Smooth muscle cell of bladder (primary cell): Measurements from ENCODE around the gene R3HDM4. TPM values are rescaled to one million over a fixed set of nuclear protein-coding genes. Genes with fewer than 3 reads are reported as not detected.

ENCODE experiments used
- total RNA-seq: library from RNA; depleted of rRNA; stranded (reverse); fragments of >200 nt; gene quantifications from 2 replicates; pipeline ENCODE4 v1.2.3, GENCODE V29; 2014

The R3HDM4 gene
- 18.1 and 18.3 TPM in 2 replicates for total RNA-seq

GRCh38 chr19:913080-913748 is at the start of gene R3HDM4:
TSS of gene R3HDM4 (minus strand) at chr19:913219. CDS start at chr19:913157, 62 bp downstream.

GRCh38 chr19:925526-926322 is 12.7 kb upstream of the R3HDM4 start, which contains the start of gene ARID3A:
TSS of gene ARID3A (plus strand) at chr19:926035. CDS start at chr19:929529, 3,494 bp downstream.

GRCh38 chr19:917323-918151 is 4.5 kb upstream of the R3HDM4 start, which contains the start of gene KISS1R:
TSS of gene KISS1R (plus strand) at chr19:917333. CDS start at chr19:917503, 170 bp downstream.

DNA sequence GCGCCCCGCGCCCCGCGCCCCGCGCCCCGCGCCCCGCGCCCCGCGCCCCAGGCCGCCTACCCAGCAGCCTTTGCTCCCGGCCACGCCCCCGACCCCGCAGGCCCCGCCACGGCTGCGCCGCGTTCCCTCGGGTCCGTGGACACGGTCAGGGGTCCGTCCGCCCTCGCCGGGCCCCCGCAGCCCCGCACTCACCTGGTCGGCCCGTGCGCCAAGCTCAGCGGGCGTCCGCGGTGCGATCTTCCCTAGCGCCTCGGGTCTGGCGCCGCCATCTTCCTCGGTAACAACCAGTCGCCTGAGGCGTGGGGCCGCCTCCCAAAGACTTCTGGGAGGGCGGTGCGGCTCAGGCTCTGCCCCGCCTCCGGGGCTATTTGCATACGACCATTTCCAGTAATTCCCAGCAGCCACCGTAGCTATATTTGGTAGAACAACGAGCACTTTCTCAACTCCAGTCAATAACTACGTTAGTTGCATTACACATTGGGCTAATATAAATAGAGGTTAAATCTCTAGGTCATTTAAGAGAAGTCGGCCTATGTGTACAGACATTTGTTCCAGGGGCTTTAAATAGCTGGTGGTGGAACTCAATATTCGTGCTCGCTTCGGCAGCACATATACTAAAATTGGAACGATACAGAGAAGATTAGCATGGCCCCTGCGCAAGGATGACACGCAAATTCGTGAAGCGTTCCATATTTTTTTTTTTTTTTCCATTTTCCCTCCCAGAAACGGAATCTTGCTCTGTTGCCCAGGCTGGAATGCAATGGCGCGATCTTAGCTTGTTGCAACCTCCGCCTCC is 19.9 kb downstream of the R3HDM4 start, which contains the start of the genes MED16 and RNU6-9:
MED16 (minus strand) TSS at position 294 of the 796 bp plus-strand sequence. CDS start 2,056 bp downstream, outside the sequence.
RNU6-9 (plus strand) TSS at position 591 of the 796 bp plus-strand sequence.

DNA sequence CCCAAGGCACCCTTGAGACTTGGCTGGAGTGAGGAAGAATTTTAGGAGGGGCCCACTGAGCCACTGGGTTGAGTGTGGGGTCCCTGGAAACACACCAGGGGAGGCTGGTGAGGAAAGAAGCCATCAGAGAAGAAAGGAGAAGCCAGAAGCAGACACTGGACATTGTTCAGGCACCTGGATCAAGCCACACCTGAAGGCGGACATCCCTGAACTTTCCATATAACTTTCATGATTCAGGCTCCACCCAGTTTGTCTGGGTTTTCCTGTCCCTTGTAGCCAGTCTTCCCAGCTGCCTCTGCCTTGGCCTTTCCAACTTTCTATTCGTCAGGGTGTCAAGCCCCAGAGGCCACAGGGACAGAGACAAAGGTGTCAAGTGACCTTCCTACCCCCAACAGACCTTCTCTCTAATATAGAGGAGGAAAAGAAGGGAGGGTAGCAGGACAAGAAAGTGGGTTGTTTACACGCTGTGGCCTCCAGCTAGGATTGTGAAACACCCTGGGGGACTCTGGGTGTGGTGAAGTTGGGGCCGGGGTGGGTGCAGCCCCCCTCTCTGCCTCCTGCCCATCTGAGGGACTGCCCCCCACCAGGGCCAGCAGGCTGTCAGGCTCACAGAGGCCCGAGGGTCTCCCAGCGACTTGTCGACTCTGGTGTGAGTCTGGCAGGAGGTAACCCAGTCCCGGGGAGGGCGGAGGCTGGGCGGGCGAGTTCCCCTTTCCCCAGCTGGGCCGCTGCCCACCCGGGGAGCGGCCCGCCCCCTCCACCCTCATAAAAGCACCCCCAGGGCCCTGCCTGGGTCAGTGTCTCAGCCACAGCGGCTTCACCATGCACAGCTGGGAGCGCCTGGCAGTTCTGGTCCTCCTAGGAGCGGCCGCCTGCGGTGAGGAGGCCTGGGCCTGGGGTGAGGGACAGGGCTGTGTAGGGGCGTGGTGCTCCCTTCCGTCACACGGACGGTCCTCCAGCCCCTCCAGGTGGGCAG is 53.9 kb downstream of the R3HDM4 start, which contains the start of gene CFD:
CFD (plus strand) TSS at position 797 of the 976 bp plus-strand sequence; CDS start at position 823, 26 bp downstream.

DNA sequence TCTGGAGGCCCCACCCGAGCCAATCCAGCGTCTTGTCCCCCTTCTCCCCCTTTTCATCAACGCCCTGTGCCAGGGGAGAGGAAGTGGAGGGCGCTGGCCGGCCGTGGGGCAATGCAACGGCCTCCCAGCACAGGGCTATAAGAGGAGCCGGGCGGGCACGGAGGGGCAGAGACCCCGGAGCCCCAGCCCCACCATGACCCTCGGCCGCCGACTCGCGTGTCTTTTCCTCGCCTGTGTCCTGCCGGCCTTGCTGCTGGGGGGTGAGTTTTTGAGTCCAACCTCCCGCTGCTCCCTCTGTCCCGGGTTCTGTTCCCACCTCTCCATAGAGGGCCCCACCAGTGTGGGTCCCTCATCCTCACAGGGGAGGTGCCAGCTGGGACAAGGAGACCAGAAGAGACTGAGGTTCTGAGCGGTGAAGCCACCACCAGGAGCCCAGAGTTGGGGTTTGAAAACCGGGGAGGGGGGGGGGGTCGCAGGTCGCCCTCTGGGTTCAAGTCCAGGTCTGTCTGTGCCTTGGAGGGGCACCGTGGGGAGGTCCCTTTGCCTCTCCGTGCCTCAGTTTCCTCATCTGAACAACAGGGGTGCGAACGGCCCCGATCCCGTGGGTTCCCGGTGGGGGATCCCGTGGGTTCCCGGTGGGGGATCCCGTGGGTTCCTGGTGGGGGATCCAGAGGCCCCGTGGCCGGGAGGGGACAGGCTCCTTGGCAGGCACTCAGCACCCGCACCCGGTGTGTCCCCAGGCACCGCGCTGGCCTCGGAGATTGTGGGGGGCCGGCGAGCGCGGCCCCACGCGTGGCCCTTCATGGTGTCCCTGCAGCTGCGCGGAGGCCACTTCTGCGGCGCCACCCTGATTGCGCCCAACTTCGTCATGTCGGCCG is 60.6 kb downstream of the R3HDM4 start, which contains the start of gene ELANE:
ELANE (plus strand) TSS at position 168 of the 878 bp plus-strand sequence; CDS start at position 194, 26 bp downstream.

Other genes starting within 250 kb of the R3HDM4 start
- gene FSTL3, start 236.8 kb downstream of the R3HDM4 start, total RNA-seq, result 43.2 and 92.6 TPM in 2 replicates
- not detected in 2 replicates for gene PRSS57, start 217.8 kb downstream of the R3HDM4 start, total RNA-seq
- 4.8 and 15.6 TPM in 2 replicates for gene PALM, start 204.3 kb downstream of the R3HDM4 start, total RNA-seq
- gene MISP, start 162.1 kb downstream of the R3HDM4 start, total RNA-seq, result 0.18 and 0.28 TPM in 2 replicates
- 65.2 and 67.6 TPM in 2 replicates for gene PTBP1, start 115.8 kb downstream of the R3HDM4 start, total RNA-seq
- gene PLPPR3, start 91.3 kb downstream of the R3HDM4 start, total RNA-seq, result 0.57 and 1.1 TPM in 2 replicates
- gene AZU1, start 85.4 kb downstream of the R3HDM4 start, total RNA-seq, result 0.18 TPM in 1 of 2 replicates, not detected in the other
- not detected in 2 replicates for gene PRTN3, start 72.2 kb downstream of the R3HDM4 start, total RNA-seq
- 0.46 and 0.85 TPM in 2 replicates for gene ELANE, start 60.9 kb downstream of the R3HDM4 start, total RNA-seq
- 61.8 and 93.7 TPM in 2 replicates for gene CFD, start 53.6 kb downstream of the R3HDM4 start, total RNA-seq
- gene MED16, start 20.0 kb downstream of the R3HDM4 start, total RNA-seq, result 16.4 and 21.4 TPM in 2 replicates
- not detected in 2 replicates for gene RNU6-9, start 19.7 kb downstream of the R3HDM4 start, total RNA-seq
- under 0.01 TPM in 1 of 2 replicates, not detected in the other for gene KISS1R, start 4.1 kb upstream of the R3HDM4 start, total RNA-seq
- gene ARID3A, start 12.8 kb upstream of the R3HDM4 start, total RNA-seq, result 16.9 and 22.2 TPM in 2 replicates
- gene WDR18, start 71.1 kb upstream of the R3HDM4 start, total RNA-seq, result 42.0 and 62.0 TPM in 2 replicates
- 0.14 and 0.65 TPM in 2 replicates for gene GRIN3B, start 87.2 kb upstream of the R3HDM4 start, total RNA-seq
- 47.4 and 57.0 TPM in 2 replicates for gene TMEM259, start 107.9 kb upstream of the R3HDM4 start, total RNA-seq
- not detected in 2 replicates for gene RNU6-2, start 108.3 kb upstream of the R3HDM4 start, total RNA-seq
- gene CNN2, start 113.4 kb upstream of the R3HDM4 start, total RNA-seq, result 215 and 242 TPM in 2 replicates
- gene ABCA7, start 126.9 kb upstream of the R3HDM4 start, total RNA-seq, result 3.4 and 3.8 TPM in 2 replicates
- 0.85 and 1.6 TPM in 2 replicates for gene ARHGAP45, start 153.9 kb upstream of the R3HDM4 start, total RNA-seq
- 83.9 and 89.1 TPM in 2 replicates for gene POLR2E, start 182.2 kb upstream of the R3HDM4 start, total RNA-seq
- 344 and 573 TPM in 2 replicates for gene GPX4, start 190.8 kb upstream of the R3HDM4 start, total RNA-seq